Smooth muscle cell of the brain vasculature (primary cell): ENCODE measurements around the gene CEP95.

Source experiments
- DNase-seq: peaks from one replicate; pipeline ENCODE4 v3.0.0-alpha.2; 2012; ENCODE audit warnings: low read depth, low spot score

The CEP95 gene

DNA sequence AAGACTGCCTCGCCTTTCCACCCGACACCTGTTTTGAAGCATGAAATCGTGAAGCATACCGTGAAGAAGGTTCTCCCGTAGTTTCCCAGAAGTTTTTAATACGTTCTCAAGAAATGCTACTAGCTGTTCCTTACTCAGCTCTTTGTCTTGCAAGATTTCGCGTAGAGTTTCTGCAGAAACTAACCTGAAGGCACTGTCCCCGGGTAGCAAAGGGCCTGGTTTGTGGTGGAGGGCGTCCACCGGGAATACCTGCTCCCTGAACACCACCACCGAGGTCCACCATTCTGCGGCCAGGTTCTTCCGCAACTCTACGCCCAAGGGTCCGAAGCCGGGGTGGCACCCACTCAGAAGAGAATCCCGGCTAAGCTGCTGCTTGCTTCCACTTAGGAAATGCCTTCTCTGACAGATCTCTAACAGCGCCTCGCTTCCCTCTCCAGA, 10.4 kb upstream of the CEP95 start:
- DNase-seq, result no peak

DNA sequence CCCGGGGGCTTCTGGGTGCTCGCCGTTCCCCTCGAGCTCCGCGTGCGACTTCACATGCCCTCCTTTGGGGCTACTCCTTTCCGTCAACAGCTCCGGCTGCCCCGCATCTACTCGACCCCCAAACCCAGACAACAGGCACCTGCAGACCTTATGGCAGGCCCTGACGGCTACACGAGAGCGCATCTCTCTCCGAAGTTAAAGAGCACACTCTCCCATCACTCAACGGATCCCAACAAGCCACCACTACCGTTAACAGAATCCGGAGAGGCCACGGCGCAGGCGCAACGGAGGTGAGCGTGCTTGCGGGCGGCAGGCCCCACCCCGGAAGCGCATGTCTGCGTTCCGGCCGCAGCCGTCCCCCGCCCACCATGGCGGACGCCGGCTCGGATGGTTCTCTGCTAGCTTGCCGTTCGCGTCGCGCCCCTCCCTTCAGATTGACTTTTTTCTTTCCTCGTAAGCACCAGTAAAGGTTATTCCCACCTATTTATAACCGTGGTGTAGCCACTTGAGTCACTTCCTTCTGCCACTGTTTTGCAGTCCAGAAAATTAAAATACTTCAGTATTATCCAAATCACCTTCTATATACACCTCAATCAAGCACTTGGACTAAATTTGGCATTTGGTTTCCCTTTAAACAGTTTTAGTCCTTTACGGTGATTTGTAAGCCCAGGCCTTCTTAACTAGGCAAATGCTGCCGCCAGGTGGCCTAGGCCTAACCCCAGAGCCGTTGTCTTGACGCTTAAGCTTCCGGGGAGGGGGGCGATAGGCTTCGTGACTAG, 9.8 kb upstream of the CEP95 start, which contains the start of gene POLG2:
Gene POLG2 (minus strand): TSS at position 269 of the 779 bp plus-strand sequence. CDS start 86 bp downstream, at position 183.
- peak; percentile 75 for DNase-seq

DNA sequence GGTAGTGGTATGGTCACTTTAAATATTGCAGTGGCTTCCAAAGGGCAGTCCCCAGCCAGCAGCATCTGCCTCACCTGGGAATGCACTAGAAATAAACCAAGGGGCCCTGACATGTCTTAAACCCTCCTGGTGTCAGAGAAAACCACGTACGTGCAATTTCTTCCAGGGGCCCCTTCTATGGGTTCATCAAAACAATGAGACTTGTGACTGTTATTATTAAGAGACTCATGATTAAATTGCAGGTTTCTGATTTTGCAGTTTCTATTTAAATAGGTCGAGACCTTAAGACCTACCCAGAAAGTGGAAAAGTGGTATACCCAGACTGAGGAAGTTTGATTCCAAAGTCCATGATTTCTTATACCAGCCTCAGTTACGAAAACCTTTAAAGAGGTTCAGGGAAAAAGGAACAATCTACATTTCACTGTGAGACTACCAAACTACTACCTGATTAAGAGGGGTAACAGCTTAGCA, 9.2 kb upstream of the CEP95 start:
- DNase-seq, result no peak

DNA sequence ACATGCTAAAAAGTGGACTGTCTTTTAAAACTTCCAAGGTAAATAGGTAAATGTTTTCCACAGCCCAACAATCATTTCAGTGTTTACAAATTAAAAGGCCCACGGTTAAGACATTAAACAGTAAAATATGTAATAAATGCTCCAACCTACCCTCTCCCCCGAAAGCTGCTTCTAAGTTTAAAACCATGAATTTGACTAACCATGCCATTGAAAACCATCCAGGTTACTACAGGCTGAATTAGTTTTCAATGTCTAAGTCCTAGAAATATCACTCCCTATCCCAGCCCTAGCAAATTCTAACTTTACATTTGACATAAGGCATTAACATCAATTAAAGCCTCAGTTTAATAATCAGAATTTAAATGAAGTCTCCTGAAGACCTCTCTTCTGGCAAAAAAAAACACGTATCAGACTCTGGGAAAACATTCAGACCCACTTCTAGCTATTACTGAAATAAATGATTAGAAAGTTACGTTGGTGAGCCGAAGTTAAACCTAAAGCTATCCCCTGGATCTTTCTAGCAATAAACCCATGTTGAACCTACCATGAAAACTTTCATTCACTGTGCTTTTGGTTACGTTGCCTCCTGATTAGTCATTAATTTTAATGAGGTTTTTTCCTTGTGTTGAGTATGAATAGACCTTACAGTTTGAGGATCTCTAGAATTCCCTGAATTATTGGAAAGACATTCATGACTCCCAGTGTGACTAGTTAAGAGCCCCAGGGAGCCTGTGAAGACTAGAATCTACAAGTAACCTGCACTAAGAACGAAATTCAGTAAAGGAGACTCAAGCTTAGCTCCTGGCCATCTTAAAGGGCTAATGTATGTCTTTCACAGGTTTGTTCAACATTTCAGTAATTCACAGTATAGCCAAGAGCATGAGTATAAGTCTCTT, 8.2 kb upstream of the CEP95 start:
- no peak for DNase-seq

DNA sequence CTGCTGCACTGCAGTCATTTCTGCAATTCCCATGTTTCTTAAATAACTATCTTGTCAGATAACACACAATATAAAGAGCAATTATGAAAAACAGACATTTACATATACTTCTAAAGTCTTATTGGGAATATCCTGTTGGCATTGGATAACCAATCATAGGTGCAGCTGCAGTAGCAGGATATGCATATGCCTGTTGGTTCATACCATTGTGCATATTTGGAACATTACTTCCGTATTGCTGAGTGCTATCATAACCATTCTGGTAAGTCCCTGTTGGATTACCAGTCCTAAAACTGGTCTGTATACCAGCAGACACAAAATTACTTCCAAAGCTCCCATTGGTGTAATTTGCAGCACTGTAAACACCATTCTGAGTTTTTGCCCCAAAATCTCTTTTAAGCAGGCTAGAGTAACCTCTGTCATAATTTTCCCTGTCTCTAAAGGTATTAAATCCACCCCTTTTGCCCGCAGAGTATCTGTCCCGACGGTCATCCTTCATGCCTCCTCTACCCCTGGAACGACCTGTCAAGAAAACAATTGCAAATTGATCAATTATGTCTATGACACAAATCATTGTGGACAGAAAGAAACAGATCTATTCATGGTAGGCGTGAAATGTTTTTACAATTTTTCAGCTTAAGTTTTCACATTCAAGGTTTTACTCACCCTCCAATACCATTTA, 6.8 kb upstream of the CEP95 start:
- DNase-seq, result no peak

DNA sequence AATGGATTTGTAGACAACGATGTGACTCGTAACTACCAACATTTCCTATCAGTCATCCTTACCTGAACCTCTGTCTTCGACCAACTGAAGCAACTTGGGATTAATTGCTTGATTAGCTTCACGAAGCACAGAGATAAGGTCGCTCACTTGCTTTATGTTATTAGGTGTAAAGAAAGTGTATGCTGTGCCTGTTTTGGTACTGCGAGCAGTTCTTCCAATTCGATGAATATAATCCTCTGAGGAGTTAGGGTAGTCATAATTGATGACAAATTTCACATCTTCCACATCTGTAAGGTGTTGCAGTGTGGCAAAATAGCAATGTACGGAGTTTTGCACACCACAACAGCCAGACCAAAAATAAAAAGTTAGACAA, 6.3 kb upstream of the CEP95 start:
- no peak for DNase-seq

DNA sequence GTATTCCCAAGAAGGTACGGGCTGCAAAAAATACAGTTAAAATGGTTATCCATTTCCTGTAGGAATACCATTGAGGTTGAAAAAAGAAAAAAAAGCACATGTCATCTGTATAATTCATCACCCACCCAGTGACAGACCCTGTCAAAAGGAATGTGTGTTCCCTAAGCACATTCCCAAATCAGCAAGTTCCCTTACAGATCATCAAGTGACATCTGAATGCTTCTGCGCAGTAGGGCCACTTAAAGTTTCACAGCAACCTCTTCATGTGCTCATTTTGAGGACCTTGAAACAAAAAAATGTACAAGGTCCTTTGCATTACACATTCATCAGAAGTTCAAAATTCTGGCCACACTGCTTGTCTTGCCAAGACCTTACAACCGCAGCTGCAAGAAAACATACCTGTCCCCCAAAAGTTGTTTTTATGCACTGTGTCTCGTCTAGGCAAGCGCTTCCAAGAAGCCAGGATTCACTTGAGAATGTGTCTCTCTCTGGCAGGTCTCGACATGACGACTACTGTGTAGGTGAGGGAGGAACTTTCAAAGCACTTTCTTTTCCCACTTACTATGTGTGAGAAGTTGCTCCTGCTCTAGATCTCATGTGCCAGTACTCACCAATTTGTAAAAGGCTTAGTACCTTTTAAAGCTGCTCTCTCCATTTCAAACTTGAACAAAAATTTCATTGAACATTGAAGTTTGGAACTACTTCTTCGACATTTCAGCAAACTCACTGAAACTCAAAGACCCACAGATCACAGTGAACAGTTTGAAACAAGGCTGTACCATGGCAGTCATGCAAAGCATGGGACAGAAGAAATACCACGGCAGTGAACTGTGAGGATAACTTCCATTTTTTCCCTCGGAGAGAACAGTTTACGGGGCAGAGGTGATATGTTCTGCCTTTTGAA, 5.7 kb upstream of the CEP95 start:
- DNase-seq, result no peak

DNA sequence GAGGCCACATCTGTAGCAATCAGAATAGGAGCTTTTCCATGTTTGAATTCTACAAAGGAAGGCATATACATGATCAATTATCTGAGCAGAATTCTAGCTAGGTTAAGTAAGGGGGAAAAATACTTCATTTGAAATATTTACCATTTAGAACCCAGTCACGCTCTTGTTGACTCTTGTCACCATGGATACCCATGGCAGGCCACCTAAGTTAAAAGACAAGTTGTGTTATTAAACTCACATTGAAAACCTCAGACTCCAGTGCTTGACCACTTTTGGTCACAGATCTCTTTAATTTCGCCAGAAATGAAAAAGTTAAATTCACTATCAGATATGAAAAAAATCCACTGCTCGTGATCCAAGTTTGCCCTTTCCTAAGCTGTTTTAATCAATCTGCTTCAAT, 4.8 kb upstream of the CEP95 start:
- DNase-seq, result no peak

DNA sequence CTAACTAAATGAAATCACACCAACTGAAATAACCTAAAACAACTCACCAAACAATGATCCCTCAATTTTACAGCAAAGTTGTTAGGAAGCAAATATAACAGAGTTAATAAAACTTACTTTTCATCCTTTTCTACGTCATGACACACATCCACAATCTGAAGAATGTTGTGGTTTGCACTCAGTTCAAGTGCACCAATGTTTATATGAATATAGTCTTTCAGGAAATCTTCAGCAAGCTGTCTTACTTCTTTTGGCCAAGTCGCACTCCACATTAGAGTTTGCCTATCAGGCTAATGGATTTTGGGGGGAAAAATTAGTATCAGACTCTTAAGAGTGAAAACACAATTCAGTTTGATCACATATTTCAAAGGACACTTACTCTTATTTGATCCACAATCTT, 4.0 kb upstream of the CEP95 start:
- no peak for DNase-seq

DNA sequence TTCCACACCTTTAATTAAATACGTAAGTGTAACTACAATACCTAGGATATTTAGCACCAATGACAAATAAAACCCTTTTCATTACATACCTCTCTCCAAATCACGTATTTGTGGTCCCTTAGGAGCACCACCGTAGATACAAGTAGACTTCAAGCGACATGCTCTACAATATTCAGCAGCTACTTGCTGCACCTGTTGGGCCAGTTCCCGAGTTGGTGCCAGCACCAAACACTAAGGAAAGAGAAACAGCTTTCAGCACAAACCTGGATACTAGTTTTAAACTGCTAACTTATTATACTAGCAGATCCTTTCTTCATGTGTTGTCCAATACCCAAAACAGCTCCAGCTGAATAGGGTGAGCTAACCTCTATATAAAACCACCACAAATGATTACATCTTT, 3.4 kb upstream of the CEP95 start:
- no peak for DNase-seq

DNA sequence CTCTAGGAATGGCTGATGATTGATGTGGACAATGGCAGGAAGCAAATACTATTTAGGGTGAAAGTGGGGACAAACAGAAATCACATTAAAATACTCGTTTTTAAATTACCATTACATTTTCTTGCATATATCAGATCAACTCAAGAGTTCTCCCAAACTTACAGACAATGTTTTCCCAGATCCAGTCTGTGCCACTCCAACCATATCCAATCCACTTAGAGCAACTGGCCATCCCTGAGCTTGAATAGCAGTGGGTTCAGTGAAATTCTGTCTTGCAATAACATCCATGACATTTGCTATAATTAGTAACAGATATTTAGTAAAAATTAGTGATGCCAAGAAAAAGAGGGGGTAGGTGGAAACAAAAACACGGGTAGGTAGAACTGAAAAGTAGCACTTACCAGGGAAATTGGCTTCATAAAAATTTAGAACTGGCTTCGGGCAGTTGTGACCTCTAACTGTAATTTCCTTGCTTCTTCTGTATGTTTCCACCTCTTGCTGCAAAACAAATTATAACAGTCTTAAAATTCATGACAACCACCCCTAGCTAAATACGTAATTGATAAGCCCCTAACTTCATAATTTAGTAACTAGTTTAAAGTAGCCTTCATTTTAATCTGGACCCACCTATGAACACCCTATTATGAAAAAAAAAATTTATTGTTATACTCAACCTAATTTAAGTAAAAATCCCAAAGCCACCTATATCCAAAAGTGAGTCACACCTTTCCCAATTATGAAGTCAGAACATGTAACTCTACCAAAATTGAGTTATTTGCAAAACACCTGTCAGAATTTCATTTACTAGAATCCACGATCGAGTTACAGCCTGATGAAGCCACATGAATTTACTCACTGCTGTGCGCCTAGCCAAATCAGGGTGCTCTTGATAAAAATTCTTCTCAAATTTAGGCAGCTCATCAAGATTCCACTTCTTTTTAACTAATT, 2.7 kb upstream of the CEP95 start:
- no peak for DNase-seq

DNA sequence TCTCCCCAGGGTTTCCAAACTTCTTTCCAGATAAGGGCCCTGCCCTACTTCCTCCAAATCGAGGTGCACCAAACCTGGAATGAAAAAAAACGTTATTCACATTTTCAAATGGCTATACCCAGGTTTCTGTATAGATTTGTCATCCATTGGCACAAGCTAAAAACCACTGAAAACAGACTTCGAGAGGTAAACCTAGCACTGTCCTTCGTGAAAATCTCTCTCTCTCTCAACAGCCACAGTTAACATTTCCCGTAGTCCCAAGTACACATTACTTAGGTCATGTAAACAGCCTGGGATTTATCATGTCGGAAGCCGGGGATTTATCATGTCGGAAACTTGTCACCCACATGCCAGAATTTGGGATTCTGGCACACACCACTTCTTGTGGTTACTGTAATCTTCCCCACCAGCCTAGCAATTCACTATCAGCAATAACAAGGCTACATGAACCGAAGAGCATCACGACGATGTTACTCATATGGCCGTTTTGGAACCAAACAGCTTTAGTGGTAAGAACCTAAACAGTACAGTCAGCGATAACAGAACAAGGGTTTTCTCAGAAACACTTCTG, 1.9 kb upstream of the CEP95 start:
- DNase-seq, result no peak

DNA sequence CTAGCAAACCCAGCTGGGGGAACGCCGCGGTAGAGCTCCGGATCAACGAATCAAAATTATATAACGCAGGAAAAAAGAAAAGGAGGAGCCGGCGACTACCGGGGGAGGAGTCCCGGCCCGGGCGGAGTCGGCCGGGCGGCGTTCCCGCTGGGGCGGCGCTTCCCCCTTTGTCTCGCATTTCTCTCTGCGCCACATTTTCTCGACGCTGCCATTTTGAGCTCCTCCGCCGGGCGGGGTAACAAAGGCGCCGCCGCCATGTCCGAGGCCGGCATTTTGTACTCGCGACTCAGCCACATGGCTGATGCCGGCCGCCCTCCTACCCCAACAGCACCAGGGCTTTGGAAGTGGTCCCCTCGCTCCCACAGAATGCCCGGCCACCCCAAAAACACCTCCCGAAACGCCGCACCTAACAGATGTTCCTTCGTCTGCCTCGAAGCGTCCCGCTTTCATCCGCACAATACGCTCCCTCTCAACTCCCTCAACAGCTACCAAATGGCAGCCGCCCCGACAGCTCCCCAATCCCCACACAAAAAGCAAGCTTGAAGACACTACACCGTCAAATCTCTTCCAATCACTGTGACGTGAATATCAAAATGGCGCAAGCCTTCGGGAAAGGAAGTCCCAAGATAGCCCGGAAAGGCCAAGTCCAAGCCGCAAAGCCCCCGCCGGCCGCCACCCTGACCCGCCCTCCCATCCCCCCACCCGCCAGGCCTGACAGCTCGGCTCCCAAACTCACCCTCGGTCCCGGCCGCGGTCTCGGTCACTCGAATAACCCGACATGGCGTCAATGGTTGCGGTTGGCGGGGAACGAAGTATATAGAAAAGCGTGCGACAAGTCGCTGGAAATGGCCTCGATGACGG, 1.2 kb upstream of the CEP95 start:
- DNase-seq, result peak; percentile 83

DNA sequence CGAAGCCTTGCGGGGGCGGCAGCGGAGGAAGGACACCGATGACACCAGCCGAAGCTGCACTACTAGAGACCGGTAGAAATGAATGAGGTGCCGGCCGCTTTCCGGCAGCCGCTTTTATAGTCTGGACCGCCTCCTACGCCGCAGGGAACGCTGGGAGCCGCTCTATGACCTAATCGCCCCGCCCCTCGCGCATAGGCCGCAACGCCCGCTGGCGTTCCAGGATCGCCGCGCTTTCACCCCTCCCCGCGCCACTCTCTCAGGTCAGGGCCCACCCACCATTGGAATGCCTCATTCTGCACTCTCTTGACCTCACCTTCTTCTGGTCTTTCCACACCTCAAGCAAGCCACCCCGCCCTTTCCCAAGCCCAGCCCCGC, 589 bp upstream of the CEP95 start, which contains the start of gene DDX5:
Gene DDX5 (minus strand): TSS at position 89 of the 375 bp plus-strand sequence. CDS start 170 bp downstream, outside the sequence.
- DNase-seq, result no peak

DNA sequence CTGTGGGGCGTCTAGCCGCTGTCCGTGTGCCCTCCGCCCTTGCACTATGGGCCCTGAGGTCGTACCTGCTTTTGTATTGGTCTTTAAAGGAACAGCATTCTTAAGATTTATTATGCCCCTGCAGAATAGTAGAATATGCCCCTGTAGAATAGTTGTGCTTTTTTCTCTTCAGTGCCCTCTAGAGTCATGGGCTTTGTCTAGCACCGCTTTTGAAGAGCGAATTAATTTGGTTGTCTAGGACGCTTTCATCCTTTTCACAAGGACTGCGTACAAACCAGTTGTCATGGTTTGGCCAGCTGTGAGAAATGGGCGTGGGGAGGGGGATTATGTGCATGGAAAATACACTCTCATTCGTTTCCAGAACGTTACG, 621 bp downstream of the CEP95 start:
- DNase-seq, result no peak

DNA sequence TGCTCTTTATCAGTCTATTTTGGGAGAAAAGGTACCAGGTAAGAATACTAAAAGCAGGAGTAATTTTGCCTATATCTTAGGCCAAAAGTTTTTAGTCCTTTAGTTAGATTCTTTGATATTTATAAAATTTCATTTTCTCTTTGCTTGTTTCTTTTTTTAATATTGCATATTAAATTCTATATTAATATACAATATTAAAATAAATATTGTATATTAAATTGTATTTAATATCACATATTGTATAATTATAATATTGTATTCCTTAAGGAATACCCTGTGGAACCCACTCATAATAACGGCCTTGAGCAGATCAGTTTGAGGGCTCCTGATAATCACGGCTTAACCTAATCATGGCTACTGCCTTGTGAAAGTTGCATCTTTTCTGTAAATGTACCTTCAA, 1.9 kb downstream of the CEP95 start:
- DNase-seq, result no peak

DNA sequence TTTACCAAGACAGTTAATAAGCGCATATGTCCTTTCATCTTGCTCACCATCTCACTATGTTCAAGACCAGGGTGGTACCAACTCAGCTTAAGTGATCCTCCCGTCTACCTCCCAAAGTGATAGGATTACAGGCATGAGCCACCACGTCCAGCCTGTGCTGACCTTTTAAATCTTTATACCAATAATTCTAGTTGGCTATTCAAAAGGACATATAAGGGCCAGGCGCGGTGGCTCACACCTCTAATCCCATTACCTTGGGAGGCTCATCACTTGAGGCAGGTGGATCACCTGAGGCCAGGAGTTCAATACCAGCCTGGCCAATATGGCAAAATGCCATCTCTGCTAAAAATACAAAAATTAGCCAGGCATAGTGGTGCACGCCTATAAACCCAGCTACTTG, 2.4 kb downstream of the CEP95 start:
- DNase-seq, result no peak

DNA sequence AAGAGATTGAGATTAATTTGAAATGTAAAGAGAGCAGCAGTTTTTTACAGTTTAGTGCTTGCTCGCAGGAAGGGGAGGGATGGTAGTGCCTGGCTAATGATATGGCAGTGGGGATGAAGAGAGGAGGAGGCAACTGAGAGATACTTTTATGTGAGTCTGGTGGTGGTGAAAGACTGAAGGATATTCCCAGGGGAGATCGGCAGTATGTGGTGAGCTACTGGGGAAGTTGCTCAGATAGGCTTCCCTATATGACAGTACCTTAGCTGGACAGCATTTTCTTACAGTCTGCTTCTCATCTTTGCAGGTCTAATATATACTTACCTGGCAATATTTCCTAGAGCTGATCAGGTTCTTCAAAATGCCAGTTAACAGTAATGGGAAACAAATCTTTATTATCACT, 8.6 kb downstream of the CEP95 start:
- no peak for DNase-seq

DNA sequence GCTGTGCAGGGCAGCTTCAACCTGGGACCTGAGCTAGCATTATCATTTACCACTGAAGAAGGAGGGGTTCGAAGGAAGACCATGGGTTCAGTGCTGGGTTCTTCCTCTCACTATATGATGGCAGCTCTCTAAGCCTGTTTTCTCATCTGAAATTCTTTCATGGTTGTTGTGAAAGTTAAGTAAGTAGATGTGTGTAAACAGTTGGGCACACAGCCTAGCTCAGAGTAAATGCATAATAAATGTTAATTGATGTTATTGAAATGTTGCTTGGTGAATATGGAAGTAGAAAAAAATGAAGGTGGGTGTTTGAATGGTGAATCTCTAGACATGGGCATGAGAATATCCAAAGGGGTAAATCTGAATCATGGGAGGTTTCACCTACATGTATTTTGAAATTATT, 9.1 kb downstream of the CEP95 start:
- no peak for DNase-seq
